Measurements from ENCODE around the gene KMT2A.
"Not testable (repeated sequence)": the region's sequence is repeated elsewhere in the genome, so short reads cannot be mapped to it uniquely, and the experiment has no call there.

Gene KMT2A

DNA sequence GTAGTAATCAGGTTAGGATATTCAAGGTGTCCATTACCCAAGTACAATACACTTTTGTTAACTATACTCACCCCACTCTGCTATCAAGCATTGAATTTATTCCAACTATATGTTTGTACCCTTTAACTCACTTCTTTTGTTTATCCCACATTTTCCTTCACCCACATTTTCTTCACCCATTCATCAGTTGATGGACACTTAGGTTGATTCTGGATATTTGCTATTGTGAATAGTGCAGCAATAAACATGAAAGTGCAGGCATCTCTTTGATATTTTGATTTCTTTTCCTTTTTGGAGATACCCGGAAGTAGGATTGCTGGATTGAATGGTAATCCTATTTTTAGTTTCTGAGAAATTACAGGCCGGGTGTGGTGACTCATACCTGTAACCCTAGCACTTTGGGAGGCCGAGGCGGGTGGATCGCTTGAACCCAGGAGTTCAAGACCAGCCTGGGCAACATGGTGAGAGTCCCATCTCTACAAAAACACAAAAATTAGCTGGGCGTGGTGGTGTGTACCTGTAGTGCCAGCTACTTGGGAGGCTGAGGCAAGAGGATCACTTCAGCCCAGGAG, 101.2 kb downstream of the KMT2A start:
- no peaks in the 10 kb centered on the region for H3K4me1 ChIP-seq (ENCODE audit: control insufficient read depth, insufficient read depth, low read length)
- no peak overlapping the region for H3K9ac ChIP-seq (ENCODE audit: low read length)

DNA sequence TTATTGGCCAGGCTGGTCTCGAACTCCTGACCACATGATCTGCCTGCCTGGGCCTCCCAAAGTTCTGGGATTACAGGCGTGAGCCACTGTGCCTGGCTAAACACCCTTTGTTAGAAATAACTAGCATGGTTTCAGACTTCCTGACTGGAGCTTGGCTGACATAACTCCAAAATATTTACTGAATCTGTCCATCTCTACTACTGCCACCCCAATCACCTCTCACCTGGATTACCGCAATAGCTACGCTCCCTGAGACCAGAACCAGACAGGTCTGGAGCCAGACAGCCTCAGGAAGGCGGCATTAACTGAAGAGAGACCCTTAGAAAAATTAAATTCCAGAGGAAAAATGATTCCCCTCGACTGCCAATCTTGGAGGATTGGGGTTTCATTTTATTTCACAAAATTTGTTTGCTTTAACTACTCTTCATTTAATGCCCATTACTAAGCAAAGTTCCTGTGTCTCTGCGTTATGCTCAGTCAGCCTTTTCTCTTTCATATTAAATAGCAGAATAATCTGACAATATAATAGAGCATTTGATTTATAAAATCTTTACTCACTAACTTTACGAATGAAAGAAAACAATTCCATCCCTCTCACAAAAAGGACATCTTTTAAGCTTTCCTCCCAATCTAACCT, 107.8 kb downstream of the KMT2A start:
- H3K27me3 ChIP-seq (replicated peaks; ENCODE audit: control insufficient read depth, insufficient read depth, low read length) = no peaks in the 10 kb centered on the region
- no peaks in the 10 kb centered on the region for H3K4me1 ChIP-seq (ENCODE audit: control insufficient read depth, insufficient read depth, low read length)
- no peak for DNase-seq (ENCODE audit: low read depth)
- H3K9me3 ChIP-seq (ENCODE audit: control insufficient read depth, low read length) = no peaks in the 10 kb centered on the region
- no peak overlapping the region for H3K9ac ChIP-seq (ENCODE audit: low read length)
- H3K36me3 ChIP-seq (ENCODE audit: control insufficient read depth, insufficient read depth, low read length, severe bottlenecking) = peaks cover 20% of the 10 kb centered on the region
- no peak overlapping the region for H3K4me3 ChIP-seq (ENCODE audit: low read length)

More for the DNA sequence above, 101.2 kb downstream of the KMT2A start:
- Histone ChIP-seq H3K36me3 (ENCODE audit: control insufficient read depth, insufficient read depth, low read length, severe bottlenecking) (no peaks in the 10 kb centered on the region), H3K27me3 (replicated peaks; ENCODE audit: control insufficient read depth, insufficient read depth, low read length) (no peaks in the 10 kb centered on the region), H3K4me3 (ENCODE audit: low read length) (no peak overlapping the region), H3K9me3 (ENCODE audit: control insufficient read depth, low read length) (no peaks in the 10 kb centered on the region)
- no peak for DNase-seq (ENCODE audit: low read depth)

DNA sequence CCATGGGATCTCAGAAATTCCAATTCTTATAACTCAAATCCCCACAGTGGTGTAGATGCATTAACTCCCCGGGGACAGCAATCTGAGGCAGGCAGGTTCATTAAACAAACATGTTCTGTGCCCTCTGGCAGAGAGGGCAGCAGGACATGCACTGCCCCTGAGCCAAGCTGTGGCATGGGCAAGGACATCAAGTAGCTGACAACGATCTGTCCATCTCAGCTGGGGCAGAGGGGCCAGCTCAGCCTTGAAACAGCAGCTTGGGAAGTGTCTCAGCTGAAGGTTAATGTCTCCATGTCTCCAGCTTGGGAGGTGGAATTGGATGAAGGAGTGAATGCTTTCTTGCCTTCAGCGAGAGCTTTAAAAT, 108.3 kb downstream of the KMT2A start:
- Histone ChIP-seq H3K36me3 (ENCODE audit: control insufficient read depth, insufficient read depth, low read length, severe bottlenecking) (peaks cover 20% of the 10 kb centered on the region), H3K9ac (ENCODE audit: low read length) (no peak overlapping the region), H3K4me3 (ENCODE audit: low read length) (no peak overlapping the region), H3K27me3 (replicated peaks; ENCODE audit: control insufficient read depth, insufficient read depth, low read length) (no peaks in the 10 kb centered on the region), H3K9me3 (ENCODE audit: control insufficient read depth, low read length) (no peaks in the 10 kb centered on the region), H3K4me1 (ENCODE audit: control insufficient read depth, insufficient read depth, low read length) (no peaks in the 10 kb centered on the region)
- no peak for DNase-seq (ENCODE audit: low read depth)

DNA sequence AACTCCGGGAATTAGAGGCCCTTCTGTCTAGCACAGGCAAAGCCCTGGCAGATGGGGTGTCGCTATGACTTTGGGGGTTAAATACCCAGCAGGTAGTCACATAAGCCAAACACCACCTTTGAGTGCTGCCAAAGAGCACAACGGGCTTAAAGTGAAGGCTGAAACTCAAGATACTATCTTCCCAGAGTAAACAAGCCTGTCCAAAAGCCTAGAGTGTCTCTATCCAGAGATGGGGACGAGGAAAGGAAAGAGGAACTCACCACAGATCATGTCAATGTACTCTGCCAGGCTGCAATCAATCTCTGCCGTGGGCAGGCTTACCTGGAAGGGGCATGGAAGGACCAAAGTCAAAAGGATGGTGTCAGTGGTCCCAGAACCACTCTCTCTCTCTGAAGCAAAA, 109.2 kb downstream of the KMT2A start:
- Histone ChIP-seq H3K4me3 (ENCODE audit: low read length) (no peak overlapping the region), H3K9ac (ENCODE audit: low read length) (no peak overlapping the region), H3K4me1 (ENCODE audit: control insufficient read depth, insufficient read depth, low read length) (no peaks in the 10 kb centered on the region), H3K27me3 (replicated peaks; ENCODE audit: control insufficient read depth, insufficient read depth, low read length) (no peaks in the 10 kb centered on the region), H3K9me3 (ENCODE audit: control insufficient read depth, low read length) (no peaks in the 10 kb centered on the region), H3K36me3 (ENCODE audit: control insufficient read depth, insufficient read depth, low read length, severe bottlenecking) (peaks cover 20% of the 10 kb centered on the region)
- DNase-seq (ENCODE audit: low read depth) = no peak

DNA sequence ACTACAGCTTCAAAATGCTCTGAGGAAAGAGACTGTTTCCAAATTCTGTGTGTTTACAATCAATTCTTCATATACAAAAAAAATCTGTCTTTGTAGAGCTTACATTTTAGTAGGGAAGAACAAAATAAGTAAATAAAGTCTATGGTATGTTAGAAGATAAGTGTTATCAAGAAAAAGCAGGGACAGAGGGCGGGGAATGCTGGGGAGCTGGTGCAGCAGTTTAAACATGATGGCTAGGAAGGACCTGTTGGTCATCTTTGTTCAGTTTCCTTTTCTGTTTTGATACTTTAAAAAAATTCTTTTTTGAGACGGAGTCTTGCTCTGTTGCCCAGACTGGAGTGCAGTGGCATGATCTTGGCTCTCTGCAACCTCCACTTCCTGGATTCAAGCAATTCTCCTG, 110.8 kb downstream of the KMT2A start:
- Histone ChIP-seq H3K9ac (ENCODE audit: low read length) (no peak overlapping the region), H3K4me1 (ENCODE audit: control insufficient read depth, insufficient read depth, low read length) (no peaks in the 10 kb centered on the region), H3K36me3 (ENCODE audit: control insufficient read depth, insufficient read depth, low read length, severe bottlenecking) (peaks cover 33% of the 10 kb centered on the region), H3K9me3 (ENCODE audit: control insufficient read depth, low read length) (no peaks in the 10 kb centered on the region), H3K27me3 (replicated peaks; ENCODE audit: control insufficient read depth, insufficient read depth, low read length) (no peaks in the 10 kb centered on the region), H3K4me3 (ENCODE audit: low read length) (no peak overlapping the region)
- DNase-seq (ENCODE audit: low read depth) = no peak

DNA sequence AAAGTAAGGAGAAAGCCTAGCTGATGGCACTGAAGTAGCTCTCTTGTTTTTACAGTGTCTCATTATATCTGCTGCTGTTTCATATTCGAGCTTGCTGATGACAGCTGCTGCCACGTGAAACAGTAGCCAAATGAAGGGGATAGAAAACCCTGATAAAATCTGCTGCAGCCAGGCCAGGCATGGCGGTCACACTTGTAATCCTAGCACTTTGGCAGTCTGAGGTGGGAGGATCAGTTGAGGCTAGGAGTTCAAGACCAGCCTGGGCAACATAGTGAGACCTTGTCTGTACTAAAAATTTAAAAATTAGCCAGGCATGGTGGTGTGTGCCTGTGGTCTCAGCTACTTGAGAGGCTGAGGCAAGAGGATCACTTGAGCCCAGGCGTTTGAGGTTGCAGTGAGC, 116.0 kb downstream of the KMT2A start:
- Histone ChIP-seq H3K4me1 (ENCODE audit: control insufficient read depth, insufficient read depth, low read length) (no peaks in the 10 kb centered on the region), H3K27me3 (replicated peaks; ENCODE audit: control insufficient read depth, insufficient read depth, low read length) (no peaks in the 10 kb centered on the region), H3K4me3 (ENCODE audit: low read length) (no peak overlapping the region), H3K9ac (ENCODE audit: low read length) (no peak overlapping the region), H3K9me3 (ENCODE audit: control insufficient read depth, low read length) (no peaks in the 10 kb centered on the region), H3K36me3 (ENCODE audit: control insufficient read depth, insufficient read depth, low read length, severe bottlenecking) (peaks cover 47% of the 10 kb centered on the region)
- DNase-seq (ENCODE audit: low read depth) = no peak

- Histone ChIP-seq H3K36me3 (ENCODE audit: control insufficient read depth, insufficient read depth, low read length, severe bottlenecking) (peaks cover 25% of the 10 kb centered on the region), H3K4me1 (ENCODE audit: control insufficient read depth, insufficient read depth, low read length) (peaks cover 8% of the 10 kb centered on the region), H3K27me3 (replicated peaks; ENCODE audit: control insufficient read depth, insufficient read depth, low read length) (no peaks in the 10 kb centered on the region), H3K9ac (ENCODE audit: low read length) (no peak overlapping the region), H3K9me3 (ENCODE audit: control insufficient read depth, low read length) (no peaks in the 10 kb centered on the region), H3K4me3 (ENCODE audit: low read length) (no peak overlapping the region)
- DNase-seq (ENCODE audit: low read depth) = no peak
Observed at GRCh38 chr11:118560806-118561205, 124.5 kb downstream of the KMT2A start.

DNA sequence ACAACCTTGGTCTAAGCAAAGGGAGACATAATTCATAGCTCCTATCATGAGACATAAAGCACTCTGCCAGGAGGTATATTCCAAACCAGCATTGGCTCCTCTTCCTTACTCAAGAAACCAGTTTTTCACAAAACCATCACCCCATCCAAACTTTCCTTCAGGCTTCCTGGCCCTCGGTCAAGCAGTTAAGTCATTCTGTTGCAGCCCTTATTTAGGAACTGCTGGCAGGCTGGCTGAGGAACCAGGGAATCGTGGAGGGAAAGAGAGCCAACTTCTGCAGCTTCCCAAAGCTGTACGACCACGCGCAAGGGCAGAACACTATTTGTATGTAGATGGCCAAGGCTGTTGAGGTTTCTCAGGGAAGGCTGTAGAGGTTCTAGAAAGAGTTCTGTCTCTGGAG, 128.8 kb downstream of the KMT2A start:
- peak overlapping the region; percentile 67 for H3K4me3 ChIP-seq (ENCODE audit: low read length)
- no peaks in the 10 kb centered on the region for H3K9me3 ChIP-seq (ENCODE audit: control insufficient read depth, low read length)
- H3K36me3 ChIP-seq (ENCODE audit: control insufficient read depth, insufficient read depth, low read length, severe bottlenecking) = no peaks in the 10 kb centered on the region
- peaks cover 8% of the 10 kb centered on the region for H3K4me1 ChIP-seq (ENCODE audit: control insufficient read depth, insufficient read depth, low read length)
- H3K9ac ChIP-seq (ENCODE audit: low read length) = peak overlapping the region; percentile 17
- DNase-seq (ENCODE audit: low read depth) = no peak
- no peaks in the 10 kb centered on the region for H3K27me3 ChIP-seq (replicated peaks; ENCODE audit: control insufficient read depth, insufficient read depth, low read length)

DNA sequence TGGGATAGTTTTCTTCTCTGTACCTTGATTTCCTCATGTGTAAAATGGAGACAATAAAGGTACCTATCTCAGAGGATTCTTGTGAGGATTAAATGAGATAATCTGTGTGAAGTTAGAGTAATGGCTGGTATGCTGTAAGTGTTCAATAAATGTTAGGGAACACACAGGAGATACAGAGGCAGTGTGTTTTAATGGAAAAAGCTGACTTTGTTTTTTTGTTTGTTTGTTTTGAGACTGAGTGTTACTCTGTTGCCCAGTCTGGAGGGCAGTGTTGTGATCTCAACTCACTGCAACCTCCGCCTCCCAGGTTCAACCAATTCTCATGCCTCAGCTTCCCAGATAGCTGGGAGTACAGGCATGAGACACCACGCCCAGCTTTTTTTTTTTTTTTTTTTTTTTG, 133.4 kb downstream of the KMT2A start:
- Histone ChIP-seq H3K9me3 (ENCODE audit: control insufficient read depth, low read length) (no peaks in the 10 kb centered on the region), H3K4me1 (ENCODE audit: control insufficient read depth, insufficient read depth, low read length) (peaks cover 28% of the 10 kb centered on the region), H3K36me3 (ENCODE audit: control insufficient read depth, insufficient read depth, low read length, severe bottlenecking) (no peaks in the 10 kb centered on the region)

GRCh38 chr11:118570787-118571186, 134.5 kb downstream of the KMT2A start:
- Histone ChIP-seq H3K4me1 (ENCODE audit: control insufficient read depth, insufficient read depth, low read length) (peaks cover 35% of the 10 kb centered on the region), H3K9me3 (ENCODE audit: control insufficient read depth, low read length) (no peaks in the 10 kb centered on the region), H3K36me3 (ENCODE audit: control insufficient read depth, insufficient read depth, low read length, severe bottlenecking) (no peaks in the 10 kb centered on the region), H3K27me3 (replicated peaks; ENCODE audit: control insufficient read depth, insufficient read depth, low read length) (no peaks in the 10 kb centered on the region), H3K4me3 (ENCODE audit: low read length) (no peak overlapping the region), H3K9ac (ENCODE audit: low read length) (no peak overlapping the region)
- DNase-seq (ENCODE audit: low read depth) = no peak

More for the DNA sequence above, 133.4 kb downstream of the KMT2A start:
- Histone ChIP-seq H3K27me3 (replicated peaks; ENCODE audit: control insufficient read depth, insufficient read depth, low read length) (no peaks in the 10 kb centered on the region), H3K4me3 (ENCODE audit: low read length) (no peak overlapping the region), H3K9ac (ENCODE audit: low read length) (no peak overlapping the region)
- DNase-seq (ENCODE audit: low read depth) = no peak

DNA sequence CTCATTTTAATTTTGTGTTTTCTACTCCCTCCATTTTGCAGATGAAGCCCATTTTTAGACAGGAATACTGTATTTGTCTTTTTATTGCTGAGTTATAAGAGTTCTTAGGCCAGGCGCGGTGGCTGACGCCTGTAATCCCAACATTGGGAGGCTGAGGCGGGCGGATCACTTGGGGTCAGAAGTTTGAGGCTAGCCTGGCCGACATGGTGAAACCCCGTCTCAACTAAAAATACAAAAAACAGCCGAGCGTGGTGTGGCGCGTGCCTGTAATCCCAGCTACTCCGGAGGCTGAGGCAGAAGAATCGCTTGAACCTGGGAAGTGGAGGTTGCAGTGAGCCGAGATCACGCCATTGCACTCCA, 135.4 kb downstream of the KMT2A start:
- DNase-seq (ENCODE audit: low read depth) = peak; percentile 45
- not testable (repeated sequence) for H3K27me3 ChIP-seq (replicated peaks; ENCODE audit: control insufficient read depth, insufficient read depth, low read length); H3K9me3 ChIP-seq (ENCODE audit: control insufficient read depth, low read length); H3K36me3 ChIP-seq (ENCODE audit: control insufficient read depth, insufficient read depth, low read length, severe bottlenecking)
- Histone ChIP-seq H3K4me3 (ENCODE audit: low read length) (peak overlapping the region; percentile 96), H3K4me1 (ENCODE audit: control insufficient read depth, insufficient read depth, low read length) (peaks cover 43% of the 10 kb centered on the region), H3K9ac (ENCODE audit: low read length) (peak overlapping the region; percentile 100)

All from adipocyte (in vitro differentiated cells).